Neural progenitor cell (in vitro differentiated cells): ENCODE measurements around the gene MRPS6. TPM values are rescaled to one million over a fixed set of nuclear protein-coding genes. Genes with fewer than 3 reads are reported as not detected.

Source experiments
- DNase-seq: peaks from one replicate; pipeline ENCODE4 v3.0.0-alpha.2; 2016; ENCODE audit warnings: low spot score
- H2AFZ ChIP-seq: fragments of 200-600 bp; sonication (generic); replicated peaks from 2 replicates; pipeline ENCODE4 v1.6.1; 2016; ENCODE audit warnings: antibody characterized with exemption
- H3F3A ChIP-seq: fragments of 200-600 bp; sonication (generic); 2 replicates; pipeline ENCODE4 v1.6.1; 2016; ENCODE audit warnings: antibody characterized with exemption, low read depth
- H3K27ac ChIP-seq: fragments of 200-600 bp; sonication (generic); 2 replicates; pipeline ENCODE4 v1.5.1; 2016; ENCODE audit warnings: mild to moderate bottlenecking
- H3K27me3 ChIP-seq: fragments of 200-600 bp; sonication (generic); 2 replicates; pipeline ENCODE4 v1.6.1; 2016; ENCODE audit warnings: mild to moderate bottlenecking, moderate library complexity
- H3K36me3 ChIP-seq: fragments of 200-600 bp; sonication (generic); 2 replicates; pipeline ENCODE4 v1.5.1; 2016
- H3K4me1 ChIP-seq: fragments of 200-600 bp; sonication (generic); 2 replicates; pipeline ENCODE4 v1.6.1; 2016; ENCODE audit warnings: mixed run types
- H3K4me2 ChIP-seq: fragments of 200-600 bp; sonication (generic); 2 replicates; pipeline ENCODE4 v1.6.1; 2016
- H3K4me3 ChIP-seq: fragments of 200-600 bp; sonication (generic); 2 replicates; pipeline ENCODE4 v1.5.1; 2016
- H3K79me2 ChIP-seq: fragments of 200-600 bp; sonication (generic); 2 replicates; pipeline ENCODE4 v1.6.1; 2016; ENCODE audit warnings: low read depth
- H3K9ac ChIP-seq: fragments of 200-600 bp; sonication (generic); 2 replicates; pipeline ENCODE4 v1.6.1; 2016
- H3K9me3 ChIP-seq: fragments of 200-600 bp; sonication (generic); 2 replicates; pipeline ENCODE4 v1.5.1; 2016; ENCODE audit warnings: low read depth
- H4K20me1 ChIP-seq: fragments of 200-600 bp; sonication (generic); 2 replicates; pipeline ENCODE4 v1.6.1; 2016; ENCODE audit warnings: low read depth
- H3K27ac Mint-ChIP-seq: 3 replicates; pipeline ENCODE4 v1.8.0; 2021; ENCODE audit warnings: mixed read lengths
- H3K27me3 Mint-ChIP-seq: 2 replicates; pipeline ENCODE4 v1.8.0; 2022; ENCODE audit warnings: low read depth, mild to moderate bottlenecking, inconsistent platforms, moderate library complexity, mixed read lengths; ENCODE audit not compliant: insufficient read depth
- H3K36me3 Mint-ChIP-seq: 3 replicates; pipeline ENCODE4 v1.8.0; 2021; ENCODE audit warnings: mixed read lengths
- H3K4me1 Mint-ChIP-seq: 3 replicates; pipeline ENCODE4 v1.8.0; 2021; ENCODE audit warnings: mixed read lengths
- H3K4me3 Mint-ChIP-seq: 3 replicates; pipeline ENCODE4 v1.8.0; 2021; ENCODE audit warnings: mild to moderate bottlenecking, moderate library complexity, mixed read lengths
- H3K9me3 Mint-ChIP-seq: 3 replicates; pipeline ENCODE4 v1.8.0; 2020; ENCODE audit warnings: mixed read lengths
- CTCF ChIP-seq: fragments of 200-600 bp; sonication (generic); IDR thresholded peaks from 2 replicates; pipeline ENCODE4 v1.5.1; 2017; ENCODE audit warnings: antibody characterized with exemption, mild to moderate bottlenecking
- EZH2 ChIP-seq: fragments of 200-600 bp; sonication (generic); IDR thresholded peaks from 2 replicates; pipeline ENCODE4 v1.6.1; 2017; ENCODE audit warnings: antibody characterized with exemption, mild to moderate bottlenecking, moderate library complexity
- EZH2phosphoT487 ChIP-seq: fragments of 200-600 bp; sonication (generic); IDR thresholded peaks from 2 replicates; pipeline ENCODE4 v1.6.1; 2017; ENCODE audit warnings: antibody characterized with exemption
- total RNA-seq: library from RNA; depleted of rRNA; stranded (reverse); fragments of >200 nt; gene quantifications from 2 replicates; pipeline ENCODE4 v1.2.3, GENCODE V29; 2015; ENCODE audit warnings: low replicate concordance

Gene MRPS6
- total RNA-seq, 1 donor from 2014 or later: 108 TPM

DNA sequence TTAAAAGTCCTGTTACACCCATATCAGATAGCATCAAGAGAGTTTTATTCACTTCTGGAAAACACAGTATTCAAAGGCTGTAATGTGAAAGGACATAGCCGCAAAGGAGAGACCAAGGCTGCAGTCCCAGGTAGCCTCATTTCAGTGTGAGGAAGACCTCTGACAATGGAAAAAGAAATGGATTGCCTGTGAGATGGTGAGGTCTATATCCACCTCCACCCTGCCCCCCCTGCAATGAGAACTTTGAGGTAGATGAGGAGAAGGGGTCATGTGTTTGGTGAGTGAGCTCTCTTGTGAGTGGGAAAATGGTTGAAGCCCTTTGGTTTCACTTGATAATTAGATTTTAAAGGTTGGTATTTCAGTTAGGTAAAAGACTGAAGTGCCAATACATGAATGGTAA lies 3.5 kb downstream of the MRPS6 start:
- H3K4me1 ChIP-seq: peaks cover 58% of the 10 kb centered on the region
- no peak overlapping the region for H3K27ac ChIP-seq
- peaks cover 10% of the 10 kb centered on the region for H3K27me3 ChIP-seq
- peaks cover 80% of the 10 kb centered on the region for H3K79me2 ChIP-seq
- peaks cover 46% of the 10 kb centered on the region for H3K4me1 Mint-ChIP-seq
- peaks cover 20% of the 10 kb centered on the region for H3F3A ChIP-seq
- peak overlapping the region; percentile 85 for H3K4me2 ChIP-seq
- no peak overlapping the region for H2AFZ ChIP-seq
- no peak for DNase-seq
- no peak overlapping the region for H3K9ac ChIP-seq
- no peak for TF ChIP-seq EZH2phosphoT487
- TF ChIP-seq CTCF: no peak
- TF ChIP-seq EZH2: no peak
- no peaks in the 10 kb centered on the region for H3K9me3 ChIP-seq
- peaks cover 13% of the 10 kb centered on the region for H3K36me3 ChIP-seq
- peaks cover 70% of the 10 kb centered on the region for H3K36me3 Mint-ChIP-seq
- peak overlapping the region; percentile 96 for H3K4me3 ChIP-seq
- H3K27me3 Mint-ChIP-seq: peaks cover 4% of the 10 kb centered on the region
- no peak overlapping the region for H3K4me3 Mint-ChIP-seq
- H3K9me3 Mint-ChIP-seq: peaks cover 7% of the 10 kb centered on the region
- peak overlapping the region; percentile 42 for H3K27ac Mint-ChIP-seq
- H4K20me1 ChIP-seq: peaks cover 77% of the 10 kb centered on the region

- no peak for TF ChIP-seq EZH2phosphoT487
- Mint-ChIP-seq H3K36me3 (peaks cover 78% of the 10 kb centered on the region), H3K27me3 (peaks cover 4% of the 10 kb centered on the region), H3K4me3 (no peak overlapping the region), H3K27ac (no peak overlapping the region), H3K9me3 (peaks cover 13% of the 10 kb centered on the region), H3K4me1 (peaks cover 44% of the 10 kb centered on the region)
- peaks cover 10% of the 10 kb centered on the region for H3F3A ChIP-seq
- peaks cover 90% of the 10 kb centered on the region for H3K79me2 ChIP-seq
- H3K4me3 ChIP-seq: no peak overlapping the region
- H4K20me1 ChIP-seq: peaks cover 87% of the 10 kb centered on the region
- no peak overlapping the region for H3K9ac ChIP-seq
- no peak overlapping the region for H3K27ac ChIP-seq
- H2AFZ ChIP-seq: no peak overlapping the region
- no peaks in the 10 kb centered on the region for H3K9me3 ChIP-seq
- no peak overlapping the region for H3K4me2 ChIP-seq
- DNase-seq: no peak
- peaks cover 13% of the 10 kb centered on the region for H3K36me3 ChIP-seq
- H3K4me1 ChIP-seq: peaks cover 65% of the 10 kb centered on the region
- no peaks in the 10 kb centered on the region for H3K27me3 ChIP-seq
Measured at GRCh38 chr21:34077888-34078287, 4.5 kb downstream of the MRPS6 start.

- Histone ChIP-seq H3K9ac (no peak overlapping the region), H3K4me2 (peak overlapping the region; percentile 2), H3K4me1 (peaks cover 74% of the 10 kb centered on the region), H3K79me2 (peaks cover 100% of the 10 kb centered on the region), H3K9me3 (no peaks in the 10 kb centered on the region), H3K27me3 (no peaks in the 10 kb centered on the region), H3K36me3 (peaks cover 13% of the 10 kb centered on the region), H3K27ac (no peak overlapping the region), H4K20me1 (peaks cover 98% of the 10 kb centered on the region), H3F3A (peaks cover 10% of the 10 kb centered on the region), H2AFZ (no peak overlapping the region), H3K4me3 (no peak overlapping the region)
- no peak for DNase-seq
- no peak overlapping the region for H3K4me3 Mint-ChIP-seq
- H3K27me3 Mint-ChIP-seq: peaks cover 4% of the 10 kb centered on the region
- H3K36me3 Mint-ChIP-seq: peaks cover 88% of the 10 kb centered on the region
- peaks cover 44% of the 10 kb centered on the region for H3K4me1 Mint-ChIP-seq
- no peak overlapping the region for H3K27ac Mint-ChIP-seq
- TF ChIP-seq EZH2phosphoT487: no peak
- no peak for TF ChIP-seq EZH2
- no peak for TF ChIP-seq CTCF
- H3K9me3 Mint-ChIP-seq: peaks cover 19% of the 10 kb centered on the region
Measured at GRCh38 chr21:34078915-34079314, 5.5 kb downstream of the MRPS6 start.

DNA sequence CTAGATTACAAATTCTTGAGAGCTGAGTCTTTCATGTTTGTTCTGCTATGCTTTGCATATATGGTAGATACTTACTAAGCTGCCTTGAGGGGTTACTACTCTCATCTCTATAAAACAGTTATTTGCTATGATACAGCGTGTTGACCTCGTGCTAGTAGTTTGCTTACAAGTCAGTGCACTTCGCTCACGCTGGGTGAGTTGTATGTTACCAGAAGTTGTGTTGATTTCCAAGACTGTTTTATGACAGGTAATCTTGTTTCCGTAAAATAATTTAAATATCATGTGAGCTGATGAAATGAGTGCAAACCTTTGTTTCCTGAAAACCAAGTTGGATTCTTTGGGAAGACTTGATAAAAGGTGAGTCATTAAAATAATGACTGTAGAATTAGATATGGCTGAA lies 7.3 kb downstream of the MRPS6 start:
- peaks cover 32% of the 10 kb centered on the region for H3K4me1 Mint-ChIP-seq
- peaks cover 13% of the 10 kb centered on the region for H3K36me3 ChIP-seq
- no peak overlapping the region for H2AFZ ChIP-seq
- no peaks in the 10 kb centered on the region for H3K27me3 ChIP-seq
- H3K36me3 Mint-ChIP-seq: peaks cover 89% of the 10 kb centered on the region
- no peak overlapping the region for H3K9ac ChIP-seq
- H3K9me3 ChIP-seq: no peaks in the 10 kb centered on the region
- H3K4me1 ChIP-seq: peaks cover 80% of the 10 kb centered on the region
- H3K4me3 Mint-ChIP-seq: no peak overlapping the region
- DNase-seq: no peak
- peaks cover 4% of the 10 kb centered on the region for H3K27me3 Mint-ChIP-seq
- no peak for TF ChIP-seq EZH2phosphoT487
- TF ChIP-seq CTCF: no peak
- H3K27ac ChIP-seq: no peak overlapping the region
- H4K20me1 ChIP-seq: peaks cover 99% of the 10 kb centered on the region
- H3F3A ChIP-seq: peaks cover 3% of the 10 kb centered on the region
- no peak overlapping the region for H3K27ac Mint-ChIP-seq
- no peak overlapping the region for H3K4me2 ChIP-seq
- peaks cover 100% of the 10 kb centered on the region for H3K79me2 ChIP-seq
- H3K9me3 Mint-ChIP-seq: peaks cover 25% of the 10 kb centered on the region
- H3K4me3 ChIP-seq: no peak overlapping the region
